Left lung (tissue), 10 donors: ENCODE measurements around the gene HOXA4. TPM values are rescaled to one million over a fixed set of nuclear protein-coding genes. Genes with fewer than 3 reads are reported as not detected.

Experiments
- ATAC-seq: fragments of 200-7000 bp; cut with Tn5 transposase; one replicate; pipeline ENCODE4 v1.9.1; 2020; ENCODE audit warnings: moderate library complexity
- DNase-seq, 4 donors: peaks; one replicate each; pipeline ENCODE4 v3.0.0-alpha.2; 2013 to 2020
- H3K27ac ChIP-seq, 2 donors: fragments of 200-600 bp; sonication (generic) in 1 of 2; one replicate each; pipeline versions ENCODE4 v1.5.0 to v1.8.0; 2020 to 2021
- H3K27me3 ChIP-seq, 2 donors: fragments of 200-600 bp; sonication (generic) in 1 of 2; one replicate each; pipeline versions ENCODE4 v1.5.0 to v1.8.0; 2020 to 2021
- H3K36me3 ChIP-seq, 2 donors: fragments of 200-600 bp; sonication (generic) in 1 of 2; one replicate each; pipeline versions ENCODE4 v1.5.0 to v1.8.0; 2020 to 2021
- H3K4me1 ChIP-seq, 2 donors: fragments of 200-600 bp; one replicate each; pipeline ENCODE4 v1.8.0; 2021
- H3K4me3 ChIP-seq, 2 donors: fragments of 200-600 bp; sonication (generic) in 1 of 2; one replicate each; pipeline versions ENCODE4 v1.5.0 to v1.8.0; 2020 to 2021; ENCODE audit warnings: mild to moderate bottlenecking in 1 of 2
- H3K9me3 ChIP-seq, 2 donors: fragments of 200-600 bp; sonication (generic) in 1 of 2; one replicate each; pipeline versions ENCODE4 v1.5.0 to v1.8.0; 2020 to 2021
- CTCF ChIP-seq, 2 donors: fragments of 200-600 bp; sonication (generic) in 1 of 2; IDR thresholded peaks; one replicate each; pipeline versions ENCODE4 v1.5.0 to v1.8.0; 2021; ENCODE audit warnings: antibody characterized with exemption in 2 of 2
- intact Hi-C, 2 donors: fragments of 100-400 bp; cut with DNase I; formaldehyde crosslinking; loops; one replicate each; pipeline versions ENCODE4 v1.11.2 to v1.14.2; 2022
- polyA plus RNA-seq, 6 donors: library from polyadenylated mRNA; unstranded; fragments of 120-200 nt; gene quantifications; one replicate each; pipeline ENCODE4 v1.2.1, GENCODE V29; 2013; ENCODE audit not compliant: insufficient read length in 6 of 6
- total RNA-seq, 2 donors: library from RNA; stranded (reverse); fragmentation: NEBNext Ultra II Directional; extraction: Animal tissue kit (Norgen Biotek cat#: 25700); gene quantifications; one replicate each; pipeline ENCODE4 v1.2.1, GENCODE V29; 2021
- donor health status: DM: no; HTN: yes; CAD: no.
- donor health status: DM: no; HTN: no; CAD: no.

The HOXA4 gene
- total and polyA plus RNA-seq, 8 donors = 3.4 to 35.8 (median 34.1) TPM

- DNase-seq (peak in 1 of 4 donors; percentile 41), ATAC-seq (no peak)
- Histone ChIP-seq H3K27me3 (peaks cover 19 to 100% of the 10 kb centered on the region in 2 donors), H3K4me3 (peak overlapping the region; percentile 52 to 56), H3K36me3 (no peaks in the 10 kb centered on the region), H3K4me1 (peaks cover 3 to 13% of the 10 kb centered on the region in 2 donors), H3K27ac (peak overlapping the region; percentile 86 to 92), H3K9me3 (no peaks in the 10 kb centered on the region)
- intact Hi-C loops = loop anchor here in 1 of 2 donors (5.0 kb wide), 1 partner anchor 44 kb away; the partner anchor contains the start of gene HOXA1
- TF ChIP-seq CTCF (IDR thresholded peaks at IDR 0.05) = no peak
Observed at GRCh38 chr7:27141137-27141922, 10.8 kb upstream of the HOXA4 start.

GRCh38 chr7:27140126-27140857 is 9.7 kb upstream of the HOXA4 start:
- no peaks in the 10 kb centered on the region for H3K9me3 ChIP-seq
- H3K27me3 ChIP-seq = peaks cover 22 to 100% of the 10 kb centered on the region in 2 donors
- no peak for TF ChIP-seq CTCF (IDR thresholded peaks at IDR 0.05)
- H3K4me3 ChIP-seq = peak overlapping the region; percentile 12 to 52
- peak overlapping the region; percentile 86 to 92 for H3K27ac ChIP-seq
- no peak for ATAC-seq
- peak in 1 of 4 donors; percentile 41 for DNase-seq
- peaks cover 9 to 23% of the 10 kb centered on the region in 2 donors for H3K4me1 ChIP-seq
- H3K36me3 ChIP-seq = no peaks in the 10 kb centered on the region
- intact Hi-C loops = loop anchor here in 1 of 2 donors (5.0 kb wide), 1 partner anchor 43 kb away; the partner anchor contains the start of gene HOXA1

GRCh38 chr7:27139334-27140125 is 9.0 kb upstream of the HOXA4 start:
- Histone ChIP-seq H3K4me3 (peak overlapping the region; percentile 0 to 52), H3K36me3 (no peaks in the 10 kb centered on the region), H3K4me1 (peaks cover 9 to 31% of the 10 kb centered on the region in 2 donors), H3K9me3 (no peaks in the 10 kb centered on the region), H3K27me3 (peaks cover 18 to 99% of the 10 kb centered on the region in 2 donors), H3K27ac (peak overlapping the region; percentile 86 to 92)
- intact Hi-C loops = loop anchor here in 1 of 2 donors (5.0 kb wide), 1 partner anchor 42 kb away; the partner anchor contains the start of gene HOXA1
- peak in 3 of 4 donors; percentile 34 to 75 (median 35) for DNase-seq
- ATAC-seq = no peak
- no peak for TF ChIP-seq CTCF (IDR thresholded peaks at IDR 0.05)

- no peak for TF ChIP-seq CTCF (IDR thresholded peaks at IDR 0.05)
- ATAC-seq (no peak), DNase-seq (peak in 2 of 4 donors; percentile 22 to 39)
- intact Hi-C loops = no loop called here
- Histone ChIP-seq H3K36me3 (no peaks in the 10 kb centered on the region), H3K27ac (peak overlapping the region; percentile 86 to 92), H3K27me3 (peaks cover 13 to 99% of the 10 kb centered on the region in 2 donors), H3K4me3 (peak overlapping the region; percentile 0 to 52), H3K4me1 (peaks cover 14 to 36% of the 10 kb centered on the region in 2 donors), H3K9me3 (no peaks in the 10 kb centered on the region)
Observed at GRCh38 chr7:27138985-27139333, 8.4 kb upstream of the HOXA4 start.
